ENCODE data around the gene SH3RF3. TPM values are rescaled to one million over a fixed set of nuclear protein-coding genes. Genes with fewer than 3 reads are reported as not detected.

Gene SH3RF3
- total and polyA plus RNA-seq, 10 of the 15 experiments (the other 5 are each of a cell fraction or from before 2014, with no cell fraction given), result 0.08 to 8.8 (median 2.3) TPM

GRCh38 chr2:109218087-109218791 is 89.2 kb downstream of the SH3RF3 start (continued):
- TF ChIP-seq ZBTB4 (CRISPR knock-in tag; IDR thresholded peaks at IDR 0.05) (no peak), ATF7 (IDR thresholded peaks at IDR 0.05; ENCODE audit: low read depth) (peak; percentile 72), KDM1A (IDR thresholded peaks at IDR 0.05; ENCODE audit: borderline replicate concordance) (no peak), KLF5 (IDR thresholded peaks at IDR 0.05; ENCODE audit: partially characterized antibody) (no peak), FOXK2 (IDR thresholded peaks at IDR 0.05) (no peak), POLR2A (IDR thresholded peaks at IDR 0.05; ENCODE audit: low read depth, low read length) (no peak), ZNF622 (IDR thresholded peaks at IDR 0.05) (no peak), ZNF274 (IDR thresholded peaks at IDR 0.05; ENCODE audit: insufficient read depth, insufficient read length) (no peak), CEBPB (IDR thresholded peaks at IDR 0.05; ENCODE audit: borderline replicate concordance in 1 of 2, low read depth in 2 of 2, low read length in 2 of 2) (no peak), RAD51 (IDR thresholded peaks at IDR 0.05) (peak; percentile 77), HDAC6 (IDR thresholded peaks at IDR 0.05; ENCODE audit: unreplicated experiment) (no peak), CBX3 (IDR thresholded peaks at IDR 0.05; ENCODE audit: borderline replicate concordance, low read depth) (no peak), RFX5 (IDR thresholded peaks at IDR 0.05; ENCODE audit: low read depth, low read length) (no peak), ZNF24 (IDR thresholded peaks at IDR 0.05) (no peak), PKNOX1 (IDR thresholded peaks at IDR 0.05) (no peak), SMAD1 (IDR thresholded peaks at IDR 0.05; ENCODE audit: low read depth, partially characterized antibody) (no peak), KAT2A (conservative IDR thresholded peaks at IDR 0.05; ENCODE audit: control insufficient read depth, low read depth, low read length) (no peak), RELB (IDR thresholded peaks at IDR 0.05; ENCODE audit: low read depth) (no peak), PRDM15 (CRISPR knock-in tag; IDR thresholded peaks at IDR 0.05) (no peak), E2F4 (IDR thresholded peaks at IDR 0.05; ENCODE audit: low read depth, low read length) (no peak)

All from GM12878 (cell line).